ENCODE results near the gene SUPT16H.
"Not testable (repeated sequence)": the region's sequence is repeated elsewhere in the genome, so short reads cannot be mapped to it uniquely, and the experiment has no call there.

Gene SUPT16H

DNA sequence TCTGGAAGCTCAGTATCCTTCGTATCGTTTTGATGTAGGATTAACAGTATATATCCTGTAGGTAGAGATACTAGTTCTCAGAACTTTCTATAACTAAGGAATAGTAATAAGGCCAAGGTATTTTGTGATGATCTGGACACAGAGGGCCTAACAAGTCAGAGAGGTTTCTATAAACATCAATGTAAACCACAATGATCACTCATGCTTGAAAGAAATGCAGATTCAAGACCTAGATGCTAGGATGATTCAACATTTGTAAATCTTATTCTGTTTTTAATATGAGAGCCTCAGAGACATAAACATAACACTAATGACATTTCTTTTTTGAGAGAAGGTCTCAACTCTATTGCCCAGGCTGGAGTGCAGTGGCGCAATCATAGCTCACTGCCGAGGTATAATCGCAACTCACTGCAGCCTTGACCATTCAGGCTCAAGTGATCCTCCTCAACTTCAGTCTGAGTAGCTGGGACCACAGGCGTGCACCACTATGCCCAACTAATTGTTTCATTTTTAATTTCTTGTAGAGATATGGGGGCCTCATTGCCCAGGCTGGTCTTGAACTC is 16.2 kb downstream of the SUPT16H start:
- no peak for DNase-seq (ENCODE audit: low spot score)

DNA sequence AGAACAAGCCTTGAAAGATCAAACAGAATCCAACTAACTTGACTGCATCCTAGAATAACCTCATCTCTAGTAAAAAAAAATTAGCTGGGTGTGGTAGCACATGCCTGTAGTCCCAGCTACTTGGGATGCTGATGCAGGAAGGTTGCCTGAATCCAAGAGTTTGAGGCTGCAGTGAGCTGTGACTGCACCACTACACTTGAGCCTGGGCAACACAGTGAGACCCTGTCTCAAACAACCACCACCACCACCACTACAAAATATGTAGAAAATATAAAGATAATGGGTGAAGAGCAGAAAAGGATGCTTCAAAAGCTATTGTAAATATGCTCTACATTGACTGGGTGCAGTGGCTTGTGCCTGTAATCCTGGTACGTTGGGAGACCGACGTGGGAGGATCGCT is 27.3 kb downstream of the SUPT16H start:
- no peak for DNase-seq (ENCODE audit: low spot score)

DNA sequence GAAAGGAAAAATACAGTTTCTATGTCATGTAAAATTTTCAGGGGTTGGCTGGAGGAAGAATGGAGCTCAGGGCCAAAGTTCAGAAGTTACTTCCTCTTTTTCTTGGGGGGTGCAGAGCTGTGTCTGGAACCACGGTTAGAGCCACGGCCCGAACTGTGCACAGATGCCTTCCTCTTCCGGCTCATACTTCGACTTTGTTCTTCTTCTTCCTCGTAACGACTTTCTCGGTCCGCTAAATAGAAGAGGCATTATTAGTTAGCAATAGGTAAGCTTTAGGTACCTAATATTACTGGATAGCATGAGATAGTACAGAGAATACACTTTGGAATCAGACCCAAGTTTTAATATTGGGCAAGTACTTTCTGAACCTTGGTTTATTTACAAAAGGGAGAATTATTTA is 31.2 kb downstream of the SUPT16H start:
- no peak for DNase-seq (ENCODE audit: low spot score)

DNA sequence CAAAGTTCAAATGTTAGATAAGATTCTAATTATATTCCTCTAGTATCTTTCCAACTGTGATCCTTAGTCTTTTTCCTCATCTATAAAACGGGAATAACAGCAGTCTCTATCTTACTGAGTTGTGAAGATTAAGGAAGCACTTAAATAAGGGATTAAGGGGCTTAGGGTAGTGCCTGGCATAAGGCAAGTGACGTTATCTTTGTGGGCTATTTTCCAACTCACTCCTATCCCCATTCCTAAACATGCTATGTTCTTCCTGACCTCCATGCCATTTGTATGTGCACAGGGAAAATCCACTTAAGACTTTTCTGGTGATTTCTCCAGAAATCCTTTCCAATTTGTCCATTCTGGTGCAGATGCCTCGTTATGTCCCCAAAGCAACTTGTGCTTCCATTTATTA is 33.3 kb downstream of the SUPT16H start:
- no peak for DNase-seq (ENCODE audit: low spot score)

DNA sequence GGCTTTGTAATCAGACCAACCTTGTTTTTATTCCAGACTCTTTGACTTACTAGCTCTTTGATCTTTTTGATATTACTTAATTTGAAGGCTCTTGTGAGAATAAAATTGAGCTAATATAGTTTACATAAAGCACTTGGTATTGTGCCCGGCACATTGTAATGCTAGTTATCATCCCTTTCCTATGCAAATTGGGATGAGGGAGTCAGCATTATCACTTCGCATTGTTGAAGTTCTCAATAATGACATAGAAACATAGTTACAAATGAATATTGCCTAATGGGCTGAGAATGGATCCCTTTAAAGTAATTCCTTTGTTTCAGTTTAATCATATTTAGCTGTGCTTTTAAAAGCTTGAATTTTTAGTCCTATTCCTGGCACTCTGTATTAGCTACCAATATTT is 36.6 kb downstream of the SUPT16H start:
- no peak for DNase-seq (ENCODE audit: low spot score)

DNA sequence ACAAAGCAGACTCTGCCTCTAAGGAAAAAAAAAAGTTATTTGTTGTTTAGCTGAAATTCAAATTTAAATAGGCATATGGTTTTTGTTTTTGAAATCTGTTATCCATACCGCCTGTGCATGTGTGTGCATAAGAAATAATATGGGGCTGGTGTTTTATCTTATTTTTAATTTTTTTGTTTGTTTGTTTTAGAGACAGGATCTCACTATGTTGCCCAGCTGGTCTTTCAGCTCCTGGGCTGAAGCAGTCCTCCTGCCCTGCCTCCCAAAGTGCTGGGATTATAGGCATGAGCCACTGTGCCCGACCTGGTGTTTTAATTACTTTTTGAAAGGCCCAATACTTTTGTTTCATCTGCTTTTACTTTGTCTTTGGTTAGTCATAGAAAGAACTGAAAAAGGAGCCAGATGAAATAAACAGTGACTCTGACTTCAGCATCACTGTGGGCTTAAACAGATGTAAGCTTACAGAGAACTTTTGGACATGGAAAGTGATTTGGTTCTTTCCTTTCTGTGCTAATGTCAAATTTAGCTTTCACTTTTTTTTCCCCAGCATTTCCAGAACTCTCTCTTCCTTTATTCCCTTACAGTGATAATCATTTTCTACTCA is 37.2 kb downstream of the SUPT16H start:
- no peak for DNase-seq (ENCODE audit: low spot score)

DNA sequence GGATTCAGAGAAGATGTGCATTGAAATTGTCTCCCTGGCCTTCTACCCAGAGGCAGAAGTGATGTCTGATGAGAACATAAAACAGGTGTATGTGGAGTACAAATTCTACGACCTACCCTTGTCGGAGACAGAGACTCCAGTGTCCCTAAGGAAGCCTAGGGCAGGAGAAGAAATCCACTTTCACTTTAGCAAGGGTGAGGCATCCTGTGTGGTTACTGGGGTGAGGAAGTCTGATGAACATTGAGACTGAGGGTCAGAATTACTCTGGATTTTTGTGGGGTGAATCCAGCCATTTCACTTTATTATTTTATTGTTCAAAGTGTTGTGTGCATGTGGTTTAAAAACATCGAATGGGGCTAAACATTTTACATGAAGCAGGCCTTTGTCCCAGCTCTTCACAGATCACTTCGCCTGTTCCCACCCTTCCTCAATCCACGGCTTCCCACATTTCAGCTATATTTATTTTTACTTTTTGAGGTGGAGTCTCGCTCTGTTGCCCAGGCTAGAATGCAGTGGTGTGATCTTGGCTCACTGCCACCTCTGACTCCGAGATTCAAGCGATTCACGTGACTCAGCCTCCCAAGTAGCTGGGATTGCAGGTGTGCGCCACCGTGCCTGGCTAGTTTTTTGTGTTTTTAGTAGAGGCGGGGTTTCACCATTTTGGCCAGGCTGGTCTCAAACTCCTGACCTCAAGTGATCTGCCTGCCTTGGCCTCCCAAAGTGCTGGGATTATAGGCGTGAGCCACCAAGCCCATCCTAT is 40.6 kb downstream of the SUPT16H start:
- DNase-seq (ENCODE audit: low spot score) = no peak

DNA sequence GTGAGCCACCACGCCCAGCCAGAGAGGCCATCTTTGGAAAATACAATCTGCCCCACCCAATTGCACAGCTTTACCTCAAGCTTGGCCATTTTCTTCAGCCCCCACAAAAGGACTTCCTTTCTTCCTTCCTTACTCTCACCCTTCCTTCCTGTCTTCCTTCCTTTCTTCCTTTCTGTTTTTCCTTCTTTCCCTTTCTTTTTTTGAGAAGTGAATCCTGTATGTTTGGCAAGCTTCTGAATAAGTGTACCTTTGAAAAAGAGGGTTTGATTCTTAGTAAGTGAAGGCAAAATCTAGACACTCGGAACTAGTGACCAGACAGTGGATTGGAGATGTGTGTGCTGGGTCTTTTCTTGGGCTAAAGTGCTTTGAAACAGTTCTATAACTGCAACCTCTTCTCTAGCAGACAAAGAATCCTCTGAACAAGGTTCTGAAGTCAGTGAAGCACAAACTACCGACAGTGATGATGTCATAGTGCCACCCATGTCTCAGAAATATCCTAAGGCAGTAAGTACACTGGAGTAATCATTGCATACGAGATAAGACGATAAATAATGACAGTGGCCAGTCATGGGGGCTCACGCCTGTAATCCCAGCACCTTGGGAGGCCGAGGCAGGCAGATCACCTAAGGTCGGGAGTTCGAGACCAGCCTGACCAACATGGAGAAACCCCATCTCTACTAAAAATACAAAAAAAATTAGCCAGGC is 49.5 kb downstream of the SUPT16H start:
- no peak for DNase-seq (ENCODE audit: low spot score)

DNA sequence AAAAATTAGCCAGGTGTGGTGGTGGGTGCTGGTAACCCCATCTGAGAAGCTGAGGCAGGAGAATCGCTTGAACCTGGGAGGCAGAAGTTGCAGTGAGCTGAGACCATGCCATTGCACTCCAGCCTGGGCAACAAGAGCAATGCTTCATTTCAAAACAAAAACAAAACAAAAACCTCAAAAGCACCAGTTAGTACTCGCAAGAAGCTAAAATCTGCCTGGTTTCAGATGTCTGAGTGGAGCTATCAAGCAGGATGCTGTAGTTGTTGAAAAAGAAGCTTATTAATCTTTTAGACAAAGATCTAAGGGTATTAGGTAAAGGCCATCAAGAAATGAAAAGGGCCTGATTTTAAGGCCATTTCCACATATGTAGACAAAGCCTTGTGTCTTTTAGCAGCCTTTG is 50.9 kb downstream of the SUPT16H start:
- DNase-seq (ENCODE audit: low spot score) = no peak

DNA sequence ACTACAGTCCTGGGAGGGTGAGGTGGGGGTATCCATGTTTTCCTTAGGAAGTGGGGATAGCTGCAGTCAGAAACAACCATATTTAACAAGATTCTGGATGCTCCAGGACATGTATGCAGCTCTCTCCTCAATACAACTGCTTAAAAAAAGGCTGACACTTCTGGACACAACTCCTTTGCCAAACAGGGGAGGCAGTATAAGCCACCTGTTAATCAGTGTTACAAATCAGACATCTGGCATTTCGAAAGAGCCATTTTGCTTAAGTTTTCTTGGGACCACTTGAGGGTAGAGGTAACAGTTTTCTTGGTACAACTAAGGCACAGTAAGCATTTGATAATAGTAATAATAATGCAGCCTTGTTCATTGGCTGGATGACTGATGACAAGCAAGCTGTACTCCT is 56.8 kb downstream of the SUPT16H start:
- DNase-seq (ENCODE audit: low spot score) = no peak

DNA sequence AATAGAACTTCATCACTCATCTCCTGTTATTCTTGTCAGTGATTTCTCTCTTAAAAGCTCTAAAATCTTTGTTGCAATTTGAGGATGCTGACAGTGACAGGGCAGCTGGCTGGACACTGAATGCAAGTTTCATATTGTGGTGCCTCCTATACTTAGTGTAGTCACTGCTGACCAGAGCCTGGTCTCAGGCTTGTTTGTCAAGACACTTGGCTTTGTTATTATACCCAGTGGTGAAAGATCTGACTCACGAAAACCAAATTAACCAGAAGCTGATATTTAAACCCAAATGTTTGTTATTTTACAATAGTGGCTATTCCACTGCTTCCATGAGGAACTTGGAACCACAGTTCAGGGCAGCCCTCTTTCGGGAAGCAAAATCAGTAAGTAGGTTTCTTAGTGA is 61.1 kb downstream of the SUPT16H start:
- DNase-seq (ENCODE audit: low spot score) = no peak

DNA sequence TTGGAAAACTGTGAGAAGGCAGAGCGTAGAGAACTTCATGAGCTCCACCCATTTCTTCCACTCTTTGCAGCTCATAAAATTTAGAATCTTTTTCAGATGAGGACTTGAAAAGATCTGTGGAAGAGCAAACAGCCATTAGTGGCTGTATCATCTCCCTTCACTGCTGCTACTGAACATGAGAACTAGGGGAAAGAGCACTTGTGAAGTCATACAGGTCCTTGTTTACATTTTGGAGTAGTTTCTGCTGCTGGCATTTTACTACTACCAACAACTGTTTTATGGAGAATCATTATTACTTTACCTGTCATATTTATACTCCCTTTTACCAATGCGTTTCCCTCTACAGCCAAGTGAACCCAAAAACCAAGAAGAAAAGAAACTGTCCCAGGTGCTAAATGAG is 62.9 kb downstream of the SUPT16H start:
- DNase-seq (ENCODE audit: low spot score) = no peak

DNA sequence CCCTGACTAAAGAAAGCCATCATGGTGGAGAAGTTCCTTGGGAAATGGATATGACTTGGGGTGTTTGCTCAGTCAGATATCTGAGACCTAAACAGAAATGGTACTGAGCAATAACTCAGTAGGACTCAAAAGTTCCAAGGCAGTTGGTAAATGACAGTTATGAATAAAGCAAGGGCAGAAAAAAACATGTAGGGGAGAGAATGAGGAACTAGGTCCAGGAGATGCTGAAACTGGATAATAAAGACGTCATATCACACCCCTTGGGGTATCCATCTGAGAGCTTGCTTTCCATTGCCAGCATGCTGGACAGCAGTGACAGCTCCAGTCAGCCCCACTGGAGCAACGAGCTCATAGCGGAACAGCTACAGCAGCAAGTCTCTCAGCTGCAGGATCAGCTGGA is 66.4 kb downstream of the SUPT16H start:
- no peak for DNase-seq (ENCODE audit: low spot score)

DNA sequence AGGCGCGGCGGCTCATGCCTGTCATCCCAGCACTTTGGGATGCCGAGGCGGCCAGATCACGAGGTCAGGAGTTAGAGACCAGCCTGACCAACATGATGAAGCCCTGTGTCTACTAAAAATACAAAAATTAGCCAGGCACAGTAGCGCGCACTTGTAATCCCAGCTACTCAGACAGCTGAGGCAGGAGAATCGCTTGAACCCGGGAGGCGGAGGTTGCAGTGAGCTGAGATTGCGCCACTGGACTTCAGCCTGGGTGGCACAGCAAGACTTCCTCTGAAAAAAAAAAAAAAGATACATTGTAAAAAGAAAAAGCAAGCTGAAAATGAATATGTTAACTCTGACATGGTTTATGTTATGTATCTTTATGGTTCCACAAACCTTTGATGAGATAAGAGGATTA is 70.3 kb downstream of the SUPT16H start:
- DNase-seq (ENCODE audit: low spot score) = no peak

DNA sequence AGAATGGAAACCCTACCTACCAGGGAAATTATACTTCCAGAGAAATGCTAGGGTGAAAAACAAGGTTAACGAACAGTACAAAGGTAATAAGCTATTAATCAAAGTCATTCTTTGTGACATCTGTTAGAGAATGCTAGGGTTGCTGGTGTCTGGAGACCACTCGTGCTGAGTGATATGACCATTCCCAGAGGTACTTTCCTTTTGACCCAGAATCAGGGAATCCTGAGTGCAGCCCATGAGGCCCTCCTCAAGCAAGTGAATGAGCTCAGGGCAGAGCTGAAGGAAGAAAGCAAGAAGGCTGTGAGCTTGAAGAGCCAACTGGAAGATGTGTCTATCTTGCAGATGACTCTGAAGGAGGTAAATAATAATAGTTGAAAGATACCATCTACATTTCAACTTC is 72.2 kb downstream of the SUPT16H start:
- DNase-seq (ENCODE audit: low spot score) = no peak

DNA sequence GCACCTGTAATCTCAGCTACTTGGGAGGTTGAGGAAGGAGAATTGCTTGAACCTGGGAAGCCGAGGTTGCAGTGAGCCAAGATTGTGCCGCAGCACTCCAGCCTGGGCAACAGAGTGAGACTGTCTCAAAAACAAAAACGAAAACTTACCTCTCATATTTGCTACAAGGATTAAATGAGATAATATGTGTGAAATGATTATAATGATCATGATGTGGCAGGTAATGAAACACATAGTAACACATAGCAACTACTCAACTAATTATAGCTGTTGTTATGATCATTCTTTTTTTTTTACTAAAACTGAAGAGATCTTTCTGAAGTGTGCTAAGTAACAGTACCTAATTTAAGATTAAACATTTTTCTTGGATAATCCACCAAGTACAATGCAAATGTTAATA is 73.9 kb downstream of the SUPT16H start:
- no peak for DNase-seq (ENCODE audit: low spot score)

DNA sequence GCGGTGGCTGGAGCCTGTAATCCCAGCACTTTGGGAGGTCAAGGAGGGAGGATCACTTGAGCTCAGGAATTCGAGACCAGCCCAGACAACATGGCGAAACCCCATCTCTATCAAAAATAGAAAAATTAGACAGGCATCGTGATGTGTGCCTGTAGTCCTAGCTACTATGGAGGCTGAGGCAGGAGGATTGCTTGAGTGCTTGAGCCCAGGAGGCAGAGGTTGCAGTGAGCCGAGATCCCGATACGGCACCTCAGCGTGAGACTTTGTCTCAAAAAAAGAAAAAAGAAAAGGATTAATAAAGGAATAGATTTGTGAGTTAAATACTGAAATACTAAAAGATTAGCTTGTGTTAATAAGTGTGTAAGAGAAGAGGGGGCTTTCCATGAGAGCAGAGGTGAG is 74.6 kb downstream of the SUPT16H start:
- no peak for DNase-seq (ENCODE audit: low spot score)

DNA sequence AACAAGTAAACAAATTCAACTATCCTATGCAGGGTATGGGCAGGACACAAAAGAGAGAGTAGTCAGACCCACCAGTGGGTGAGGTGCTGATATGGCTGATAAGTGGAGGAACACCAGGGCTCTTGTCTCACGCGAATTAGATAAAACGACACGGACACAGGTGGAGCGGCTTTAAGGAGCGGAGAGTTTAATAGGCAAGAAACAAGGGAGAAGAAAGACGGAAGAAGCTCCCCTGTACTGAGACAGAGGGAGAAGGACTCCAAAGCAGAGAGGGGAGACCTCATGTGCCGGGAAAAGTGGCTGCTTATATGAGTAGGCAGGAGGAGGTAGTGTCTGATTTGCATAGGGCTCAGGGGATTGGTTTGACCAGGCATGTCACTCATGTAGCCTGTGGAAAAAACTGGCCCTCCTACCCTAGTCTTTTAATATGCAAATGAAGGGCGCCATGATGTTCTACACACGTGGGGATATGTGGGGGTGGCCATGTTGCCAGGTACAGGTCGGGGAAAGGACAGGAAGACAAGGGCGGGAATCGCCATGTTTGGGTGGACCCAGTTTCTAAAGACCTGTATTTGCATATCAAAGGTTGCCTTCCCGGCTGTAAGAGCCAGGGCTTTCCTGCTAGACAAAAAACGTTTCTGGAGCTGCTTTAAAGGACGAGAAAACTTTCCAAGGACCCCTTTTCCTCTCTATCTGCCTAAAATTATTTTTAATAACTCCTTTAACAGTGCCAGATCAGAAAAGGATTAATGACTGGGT is 75.2 kb downstream of the SUPT16H start:
- peak; percentile 40 for DNase-seq (ENCODE audit: low spot score)

DNA sequence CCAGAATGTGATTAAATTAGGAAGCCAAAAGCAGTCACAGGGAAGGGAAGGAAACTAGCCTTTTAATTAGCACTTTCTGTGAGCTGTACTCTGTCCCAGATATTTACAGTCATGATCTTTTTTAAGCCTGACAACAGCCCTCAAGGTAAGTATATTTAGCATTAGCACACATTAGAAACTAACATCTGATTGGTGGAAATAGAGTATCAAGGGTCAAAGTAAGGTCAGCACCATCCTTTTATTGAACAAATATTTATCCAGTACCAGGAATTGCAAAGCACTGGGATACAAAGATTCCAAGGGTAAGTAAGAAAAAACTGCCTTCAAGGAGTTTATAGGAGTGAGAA is 75.7 kb downstream of the SUPT16H start:
- DNase-seq (ENCODE audit: low spot score) = no peak

DNA sequence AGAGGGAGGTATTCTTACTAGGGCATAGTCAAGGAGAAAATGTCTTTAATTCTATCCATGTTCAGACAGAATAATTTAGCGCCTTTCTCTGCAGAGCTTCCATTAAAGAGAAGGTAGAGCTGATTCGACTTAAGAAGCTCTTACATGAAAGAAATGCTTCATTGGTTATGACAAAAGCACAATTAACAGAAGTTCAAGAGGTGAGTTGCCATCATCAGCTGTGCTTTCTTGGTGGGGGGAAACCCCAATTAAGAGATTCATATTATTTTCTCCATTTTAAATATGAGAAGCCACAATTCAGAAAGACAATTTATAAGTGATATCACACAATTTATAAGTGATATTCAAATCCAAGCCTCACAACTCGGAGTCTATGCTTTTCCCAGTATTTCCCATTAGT is 76.2 kb downstream of the SUPT16H start:
- DNase-seq (ENCODE audit: low spot score) = no peak

DNA sequence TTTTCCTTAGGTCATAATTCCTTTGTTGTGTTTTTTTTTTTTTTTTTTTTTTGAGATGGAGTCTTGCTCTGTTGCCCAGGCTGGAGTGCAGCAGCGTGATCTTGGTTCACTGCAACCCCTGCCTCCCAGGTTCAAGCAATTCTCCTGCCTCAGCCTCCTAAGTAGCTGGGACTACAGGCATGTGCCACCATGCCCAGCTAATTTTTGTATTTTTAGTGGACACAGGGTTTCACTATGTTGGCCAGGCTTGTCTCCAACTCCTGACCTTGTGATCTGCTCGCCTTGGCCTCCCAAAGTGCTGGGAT is 81.0 kb downstream of the SUPT16H start:
- not testable (repeated sequence) for DNase-seq (ENCODE audit: low spot score)

DNA sequence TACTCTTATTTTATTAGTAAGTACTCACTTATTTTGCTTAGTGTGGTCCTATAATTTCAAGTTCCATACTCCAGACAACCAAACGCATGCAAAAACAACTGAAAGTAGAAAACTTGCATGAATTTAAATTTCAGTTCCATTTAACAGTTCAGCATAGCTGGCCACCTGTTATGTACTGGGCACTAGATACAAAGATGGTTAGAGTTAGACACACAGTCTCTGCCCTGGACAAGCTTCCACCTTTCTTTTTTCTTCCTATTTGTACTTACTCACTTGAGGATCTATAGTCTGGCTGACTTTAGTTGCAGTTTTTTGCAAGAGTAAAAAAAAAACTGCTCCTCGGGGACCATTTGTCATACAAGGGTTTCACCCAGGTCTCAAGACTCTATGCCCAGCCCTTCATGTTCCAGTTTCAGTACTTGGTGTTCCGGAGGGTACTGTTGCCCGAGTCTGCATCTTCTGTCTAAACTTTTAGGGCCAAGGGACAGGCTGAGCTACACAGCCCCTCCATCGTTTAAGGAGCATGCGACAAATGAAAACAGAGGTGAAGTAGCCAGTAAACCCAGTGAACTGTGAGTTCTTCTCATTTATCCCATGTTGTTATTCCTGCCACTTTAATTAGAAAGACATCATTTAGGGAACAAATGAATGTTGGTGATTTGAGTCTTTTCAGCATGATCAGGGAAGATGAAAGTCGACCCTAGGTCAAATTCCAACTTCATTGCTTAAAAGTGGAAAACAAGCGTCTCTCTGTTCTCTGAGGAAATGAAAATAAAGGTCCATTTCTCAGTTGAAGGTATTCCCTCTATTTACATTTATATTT is 81.6 kb downstream of the SUPT16H start:
- DNase-seq (ENCODE audit: low spot score) = no peak
